CD4-positive, alpha-beta T cell treated with Interleukin-17A for 1 hour (primary cell): ENCODE measurements around the gene RRH.

ENCODE experiments used
- DNase-seq: peaks from one replicate; pipeline ENCODE4 v3.0.0-alpha.2; 2020

Gene RRH

GRCh38 chr4:109890076-109890475 lies 62.3 kb downstream of the RRH start:
- DNase-seq, result no peak
